Mucosa of descending colon (tissue), 3 donors: ENCODE measurements around the gene KISS1R. TPM values are rescaled to one million over a fixed set of nuclear protein-coding genes. Genes with fewer than 3 reads are reported as not detected.

ENCODE experiments used
- ATAC-seq: fragments of 200-7000 bp; cut with Tn5 transposase; one replicate; pipeline ENCODE4 v1.9.1; 2020; ENCODE audit warnings: mild to moderate bottlenecking, moderate library complexity
- DNase-seq, 3 donors: peaks; one replicate each; pipeline ENCODE4 v3.0.0-alpha.2; 2020
- H3K36me3 ChIP-seq: fragments of 200-600 bp; one replicate; pipeline ENCODE4 v1.8.0; 2021; ENCODE audit warnings: low read depth, mild to moderate bottlenecking
- H3K4me1 ChIP-seq: fragments of 200-600 bp; one replicate; pipeline ENCODE4 v1.8.0; 2021; ENCODE audit warnings: low read depth, mild to moderate bottlenecking
- H3K4me3 ChIP-seq: fragments of 200-600 bp; one replicate; pipeline ENCODE4 v1.8.0; 2021; ENCODE audit warnings: mild to moderate bottlenecking
- H3K9me3 ChIP-seq: fragments of 200-600 bp; one replicate; pipeline ENCODE4 v1.8.0; 2021; ENCODE audit warnings: mild to moderate bottlenecking
- intact Hi-C, 2 donors: fragments of 100-400 bp; cut with DNase I in 1 of 2; cut with micrococcal nuclease in 1 of 2; formaldehyde crosslinking; loops; one replicate each; pipeline versions ENCODE4 v1.11.0 to v1.11.1; 2022; cut with DNase I, micrococcal nuclease
- total RNA-seq, 3 donors: library from RNA; stranded (reverse); fragmentation: NEBNext Ultra II Directional in 2 of 3; extraction: Animal tissue kit (Norgen Biotek cat#: 25700) in 2 of 3; gene quantifications; one replicate each; pipeline versions ENCODE4 v1.2.1 to v1.2.4, GENCODE V29; 2021 to 2023
- TF ChIP-seq, protein P1 (sequence below): fragments of 200-600 bp; IDR thresholded peaks from one replicate; pipeline ENCODE4 v1.8.0; 2022; ENCODE audit warnings: antibody characterized with exemption, mild to moderate bottlenecking
- donor health status: DM: no; HTN: no; CAD: no; lungs with moderate emphysema.
- donor health status: DM: no; HTN: no; CAD: no.
- donor health status: DM: no; HTN: yes; CAD: no.

KISS1R gene
- total RNA-seq, 3 donors from 2014 or later: not detected

DNA sequence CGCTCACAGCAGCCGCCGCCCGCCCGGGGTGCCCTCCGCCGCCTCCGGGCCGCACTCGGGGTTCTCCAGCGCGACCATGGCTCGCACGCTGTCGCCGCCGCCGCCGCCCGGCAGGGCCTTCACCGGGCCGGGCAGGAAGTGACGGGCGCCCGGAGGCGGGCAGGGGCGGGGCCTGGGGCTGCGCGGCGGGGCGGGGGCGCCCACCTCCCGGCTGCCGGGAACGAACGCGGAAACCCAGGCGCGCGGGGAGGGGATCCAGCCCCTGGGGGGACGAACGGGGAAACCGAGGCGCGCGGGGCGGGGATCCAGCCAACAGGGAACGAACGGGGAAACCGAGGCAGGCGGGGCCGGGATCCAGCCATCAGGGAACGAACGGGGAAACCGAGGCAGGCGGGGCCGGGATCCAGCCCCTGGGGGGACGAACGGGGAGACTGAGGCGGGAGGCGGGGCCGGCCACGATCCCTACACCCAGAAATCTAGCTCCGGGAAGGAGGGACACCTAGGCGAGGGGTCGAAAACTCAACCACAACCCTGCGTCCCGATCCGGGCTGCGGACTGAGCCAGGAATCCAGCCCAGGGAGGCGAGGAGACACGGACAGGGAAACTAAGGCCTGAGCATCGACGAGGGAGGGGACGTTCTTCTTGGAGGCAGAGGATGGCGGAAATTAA lies 3.9 kb upstream of the KISS1R start, which contains the start of gene R3HDM4:
Gene R3HDM4 (minus strand): TSS at position 140 of the 669 bp plus-strand sequence. CDS start 62 bp downstream, at position 78.
- peak; percentile 87 to 92 (median 89) for DNase-seq
- Histone ChIP-seq H3K36me3 (no peaks in the 10 kb centered on the region), H3K4me1 (peaks cover 48% of the 10 kb centered on the region), H3K9me3 (no peaks in the 10 kb centered on the region), H3K4me3 (peak within 1 kb of the TSS; percentile 63)
- ATAC-seq: peak; percentile 72
- intact Hi-C loops: no loop called here
- TF ChIP-seq, protein P1, sequence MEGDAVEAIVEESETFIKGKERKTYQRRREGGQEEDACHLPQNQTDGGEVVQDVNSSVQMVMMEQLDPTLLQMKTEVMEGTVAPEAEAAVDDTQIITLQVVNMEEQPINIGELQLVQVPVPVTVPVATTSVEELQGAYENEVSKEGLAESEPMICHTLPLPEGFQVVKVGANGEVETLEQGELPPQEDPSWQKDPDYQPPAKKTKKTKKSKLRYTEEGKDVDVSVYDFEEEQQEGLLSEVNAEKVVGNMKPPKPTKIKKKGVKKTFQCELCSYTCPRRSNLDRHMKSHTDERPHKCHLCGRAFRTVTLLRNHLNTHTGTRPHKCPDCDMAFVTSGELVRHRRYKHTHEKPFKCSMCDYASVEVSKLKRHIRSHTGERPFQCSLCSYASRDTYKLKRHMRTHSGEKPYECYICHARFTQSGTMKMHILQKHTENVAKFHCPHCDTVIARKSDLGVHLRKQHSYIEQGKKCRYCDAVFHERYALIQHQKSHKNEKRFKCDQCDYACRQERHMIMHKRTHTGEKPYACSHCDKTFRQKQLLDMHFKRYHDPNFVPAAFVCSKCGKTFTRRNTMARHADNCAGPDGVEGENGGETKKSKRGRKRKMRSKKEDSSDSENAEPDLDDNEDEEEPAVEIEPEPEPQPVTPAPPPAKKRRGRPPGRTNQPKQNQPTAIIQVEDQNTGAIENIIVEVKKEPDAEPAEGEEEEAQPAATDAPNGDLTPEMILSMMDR: no peak

- no peaks in the 10 kb centered on the region for H3K9me3 ChIP-seq
- intact Hi-C loops: loop anchor here in 1 of 2 donors (5.0 kb wide), 2 partner anchors 54 to 144 kb away; no protein-coding TSS in a partner anchor
- TF ChIP-seq, protein P1: no peak
- no peaks in the 10 kb centered on the region for H3K36me3 ChIP-seq
- DNase-seq (no peak), ATAC-seq (no peak)
- no peak overlapping the region for H3K4me3 ChIP-seq
- peaks cover 43% of the 10 kb centered on the region for H3K4me1 ChIP-seq
These were observed 349 bp upstream of the KISS1R start for GRCh38 chr19:916645-917322.

- intact Hi-C loops: loop anchor here in 1 of 2 donors (5.0 kb wide), 2 partner anchors 56 to 146 kb away; no protein-coding TSS in a partner anchor
- Histone ChIP-seq H3K36me3 (no peaks in the 10 kb centered on the region), H3K4me3 (no peak overlapping the region), H3K4me1 (peaks cover 43% of the 10 kb centered on the region), H3K9me3 (no peaks in the 10 kb centered on the region)
- no peak for DNase-seq
- ATAC-seq: no peak
- TF ChIP-seq, protein P1: no peak
These were observed 962 bp downstream of the KISS1R start for GRCh38 chr19:918152-918437.

- peaks cover 41% of the 10 kb centered on the region for H3K4me1 ChIP-seq
- TF ChIP-seq, protein P1: no peak
These were observed 1.5 kb downstream of the KISS1R start for GRCh38 chr19:918481-919198.

GRCh38 chr19:919199-920050 lies 2.3 kb downstream of the KISS1R start:
- peaks cover 40% of the 10 kb centered on the region for H3K4me1 ChIP-seq
- peak; percentile 62 for ATAC-seq
- no peak overlapping the region for H3K4me3 ChIP-seq
- intact Hi-C loops: loop anchor here (5.0 to 10.0 kb wide), 4 partner anchors 55 to 147 kb away; partner anchors contain the start of gene WDR18 (in 2 of the 2)
- peak; percentile 53 to 74 (median 66) for DNase-seq
- H3K36me3 ChIP-seq: no peaks in the 10 kb centered on the region
- no peaks in the 10 kb centered on the region for H3K9me3 ChIP-seq
- TF ChIP-seq, protein P1: no peak

More at GRCh38 chr19:918481-919198, 1.5 kb downstream of the KISS1R start:
- Histone ChIP-seq H3K36me3 (no peaks in the 10 kb centered on the region), H3K9me3 (no peaks in the 10 kb centered on the region), H3K4me3 (no peak overlapping the region)
- intact Hi-C loops: loop anchor here in 1 of 2 donors (5.0 kb wide), 2 partner anchors 56 to 146 kb away; no protein-coding TSS in a partner anchor
- ATAC-seq (no peak), DNase-seq (peak in 1 of 3 donors; percentile 74)
